PFSK-1 (cell line): ENCODE results near the gene IGF1R.

Experiments used
- FOXP2 ChIP-seq: optimal IDR thresholded peaks from 2 replicates; pipeline ENCODE3; 2011; ENCODE audit warnings: borderline replicate concordance, control low read depth, inconsistent platforms; ENCODE audit not compliant: insufficient read depth; ENCODE audit errors: extremely low read length, extremely low read depth
- POLR2AphosphoS5 ChIP-seq: IDR thresholded peaks from 2 replicates; pipeline ENCODE4 v1.6.1; 2012; ENCODE audit warnings: low read depth, mild to moderate bottlenecking, control low read depth, low read length, moderate library complexity
- SIN3A ChIP-seq: IDR thresholded peaks from 2 replicates; pipeline ENCODE4 v1.6.1; 2012; ENCODE audit warnings: mild to moderate bottlenecking, low read length, moderate library complexity, borderline replicate concordance; ENCODE audit not compliant: insufficient read depth
- TAF1 ChIP-seq: IDR thresholded peaks from 2 replicates; pipeline ENCODE4 v1.6.1; 2012; ENCODE audit warnings: low read length, control low read depth, borderline replicate concordance; ENCODE audit not compliant: insufficient read depth
- TF ChIP-seq, protein P1 (sequence below), 2 experiments: IDR thresholded peaks; 2 replicates each; pipeline versions ENCODE4 v1.6.1 to v1.8.0; 2011 to 2012; ENCODE audit warnings: low read depth in 2 of 2, low read length in 2 of 2, control low read depth in 1 of 2, inconsistent platforms in 1 of 2, mild to moderate bottlenecking in 1 of 2, moderate library complexity in 1 of 2; ENCODE audit not compliant: insufficient read depth in 1 of 2

Gene IGF1R

DNA sequence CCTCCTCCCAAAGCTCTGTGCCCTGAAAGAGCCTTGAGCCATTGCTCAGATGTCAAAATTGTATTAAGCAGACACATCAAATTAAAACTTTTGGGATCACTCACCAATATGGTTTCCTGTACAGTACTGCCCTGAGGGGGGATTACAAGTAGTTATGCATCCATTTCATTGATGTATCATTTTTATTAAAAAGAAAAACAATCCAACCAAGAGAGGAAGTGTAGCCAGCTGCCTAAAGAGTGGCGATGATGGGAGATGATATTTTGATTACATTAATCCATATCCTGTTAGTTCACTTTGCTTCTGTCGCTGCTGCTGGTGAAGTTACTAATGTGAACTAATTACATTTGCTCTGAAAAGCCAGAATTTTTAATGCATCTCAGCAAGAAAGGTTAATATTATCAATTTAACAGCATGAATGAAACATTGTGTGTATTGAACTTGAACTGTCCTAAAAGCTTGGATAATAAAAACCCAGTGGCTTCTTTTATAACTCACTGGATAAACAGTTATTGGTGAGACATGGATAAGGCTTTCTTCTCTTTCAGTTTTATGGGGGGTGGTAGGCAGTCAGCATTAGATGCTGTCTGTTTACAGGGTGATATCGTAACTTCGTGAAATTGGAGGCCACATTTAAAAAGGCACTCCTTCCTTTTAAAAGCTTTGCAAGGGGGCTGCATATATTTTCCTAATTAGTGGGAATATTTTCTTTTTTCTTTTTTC, 87.7 kb downstream of the IGF1R start:
- TF ChIP-seq, protein P1, sequence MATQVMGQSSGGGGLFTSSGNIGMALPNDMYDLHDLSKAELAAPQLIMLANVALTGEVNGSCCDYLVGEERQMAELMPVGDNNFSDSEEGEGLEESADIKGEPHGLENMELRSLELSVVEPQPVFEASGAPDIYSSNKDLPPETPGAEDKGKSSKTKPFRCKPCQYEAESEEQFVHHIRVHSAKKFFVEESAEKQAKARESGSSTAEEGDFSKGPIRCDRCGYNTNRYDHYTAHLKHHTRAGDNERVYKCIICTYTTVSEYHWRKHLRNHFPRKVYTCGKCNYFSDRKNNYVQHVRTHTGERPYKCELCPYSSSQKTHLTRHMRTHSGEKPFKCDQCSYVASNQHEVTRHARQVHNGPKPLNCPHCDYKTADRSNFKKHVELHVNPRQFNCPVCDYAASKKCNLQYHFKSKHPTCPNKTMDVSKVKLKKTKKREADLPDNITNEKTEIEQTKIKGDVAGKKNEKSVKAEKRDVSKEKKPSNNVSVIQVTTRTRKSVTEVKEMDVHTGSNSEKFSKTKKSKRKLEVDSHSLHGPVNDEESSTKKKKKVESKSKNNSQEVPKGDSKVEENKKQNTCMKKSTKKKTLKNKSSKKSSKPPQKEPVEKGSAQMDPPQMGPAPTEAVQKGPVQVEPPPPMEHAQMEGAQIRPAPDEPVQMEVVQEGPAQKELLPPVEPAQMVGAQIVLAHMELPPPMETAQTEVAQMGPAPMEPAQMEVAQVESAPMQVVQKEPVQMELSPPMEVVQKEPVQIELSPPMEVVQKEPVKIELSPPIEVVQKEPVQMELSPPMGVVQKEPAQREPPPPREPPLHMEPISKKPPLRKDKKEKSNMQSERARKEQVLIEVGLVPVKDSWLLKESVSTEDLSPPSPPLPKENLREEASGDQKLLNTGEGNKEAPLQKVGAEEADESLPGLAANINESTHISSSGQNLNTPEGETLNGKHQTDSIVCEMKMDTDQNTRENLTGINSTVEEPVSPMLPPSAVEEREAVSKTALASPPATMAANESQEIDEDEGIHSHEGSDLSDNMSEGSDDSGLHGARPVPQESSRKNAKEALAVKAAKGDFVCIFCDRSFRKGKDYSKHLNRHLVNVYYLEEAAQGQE (IDR thresholded peaks at IDR 0.05; ENCODE audit: insufficient read depth in 1 of 2, low read depth in 2 of 2, low read length in 2 of 2) = 0 out of 4 replicates have a peak, but pooled peaks of 1 of the 2 experiments have one; percentile 49
- TF ChIP-seq TAF1 (no peak), POLR2AphosphoS5 (no peak), SIN3A (peak; percentile 77; the same call in 1 of the 2 replicates)

DNA sequence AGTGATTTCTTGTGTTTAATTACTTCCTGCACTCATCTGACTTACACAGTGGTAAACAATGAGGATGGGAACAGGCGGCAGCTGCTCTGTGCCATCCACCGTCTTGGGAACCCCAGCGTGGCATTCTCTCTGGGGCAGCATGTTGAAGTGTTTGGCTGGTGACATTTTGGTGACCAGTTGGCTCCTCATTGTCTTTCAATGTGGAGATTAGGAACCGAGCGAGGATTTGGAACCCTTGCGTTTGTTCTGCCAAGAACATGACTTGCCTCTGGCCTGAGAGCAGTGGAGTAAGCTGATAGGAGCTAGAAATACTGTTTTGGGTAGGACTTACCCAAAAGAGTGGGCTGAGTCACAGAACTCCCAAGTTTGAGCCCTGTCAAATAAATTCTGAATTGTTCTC, 88.8 kb downstream of the IGF1R start:
- TF ChIP-seq FOXP2 (no peak), SIN3A (no peak), TAF1 (no peak), POLR2AphosphoS5 (no peak)
- TF ChIP-seq, protein P1 (IDR thresholded peaks at IDR 0.05; ENCODE audit: insufficient read depth in 1 of 2, low read depth in 2 of 2, low read length in 2 of 2) = no peak

DNA sequence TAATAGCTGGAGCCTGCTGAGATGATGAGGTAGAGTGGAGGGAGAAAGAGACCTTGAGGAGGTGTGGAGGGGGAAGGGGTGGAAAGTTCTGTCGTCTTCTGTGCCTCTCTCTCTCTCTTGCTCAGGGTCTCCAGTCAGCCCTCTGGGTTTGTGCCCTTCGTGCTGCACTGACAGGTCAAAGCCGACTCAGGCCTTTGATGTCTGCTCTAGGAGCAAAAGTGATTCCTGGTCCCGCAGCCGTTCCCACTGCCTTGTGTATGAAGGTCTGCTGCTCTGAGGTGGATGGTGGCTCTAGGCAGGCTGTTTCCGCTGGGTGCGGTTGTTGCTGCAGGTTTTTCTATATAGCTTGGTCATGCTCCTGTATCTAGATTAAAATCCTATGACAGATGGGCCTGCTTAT, 89.4 kb downstream of the IGF1R start:
- no peak for TF ChIP-seq SIN3A
- TF ChIP-seq, protein P1 (IDR thresholded peaks at IDR 0.05; ENCODE audit: insufficient read depth in 1 of 2, low read depth in 2 of 2, low read length in 2 of 2) = no peak
- no peak for TF ChIP-seq TAF1
- TF ChIP-seq POLR2AphosphoS5 = no peak

DNA sequence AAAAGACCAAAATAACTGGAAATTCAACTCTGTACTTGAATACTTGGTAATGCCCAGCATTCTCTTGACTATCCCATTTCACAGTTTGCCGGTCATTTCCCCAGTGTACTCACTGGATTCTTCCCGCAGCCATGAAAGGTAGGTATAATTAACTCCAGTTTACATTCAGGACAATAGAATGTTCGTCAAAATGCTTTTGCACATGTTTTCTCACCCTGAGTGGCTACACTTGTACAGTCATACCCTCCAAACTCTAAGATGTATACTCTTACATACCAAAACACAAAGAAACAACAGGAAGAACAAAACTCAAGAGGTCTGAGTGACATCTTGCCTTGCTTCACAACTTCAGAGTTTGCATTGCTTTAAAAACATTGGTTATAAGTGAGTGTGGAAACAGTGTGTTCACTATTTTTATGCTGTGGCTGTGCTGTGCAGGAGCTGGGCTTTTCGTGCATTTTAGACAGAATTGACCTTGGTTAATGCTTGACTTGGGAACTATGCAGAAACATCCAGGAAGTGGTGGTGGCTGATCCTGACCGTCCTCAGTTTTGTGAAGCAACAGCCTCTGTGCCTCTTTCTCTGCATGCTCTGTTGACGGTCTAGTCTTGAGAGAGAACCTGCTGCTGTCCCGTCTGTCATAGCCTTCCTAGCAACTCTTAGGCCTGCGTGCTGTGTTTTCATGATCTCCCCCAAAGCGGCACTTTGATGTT, 90.5 kb downstream of the IGF1R start:
- TF ChIP-seq, protein P1 (IDR thresholded peaks at IDR 0.05; ENCODE audit: insufficient read depth in 1 of 2, low read depth in 2 of 2, low read length in 2 of 2) = no peak
- TF ChIP-seq FOXP2 (no peak), POLR2AphosphoS5 (no peak), TAF1 (no peak), SIN3A (no peak)
